ENCODE measurements around the gene ACAP3.

ACAP3 gene

GRCh38 chr1:1260843-1261560 lies 46.7 kb downstream of the ACAP3 start:
- no peak for TF ChIP-seq CTCF (IDR thresholded peaks at IDR 0.05; ENCODE audit: low read depth, low read length, missing control alignments)
- H3K4me3 ChIP-seq (ENCODE audit: low read depth, low read length): no peak overlapping the region
- DNase-seq (ENCODE audit: low read depth): no peak

- TF ChIP-seq CTCF (IDR thresholded peaks at IDR 0.05; ENCODE audit: low read depth, low read length, missing control alignments): no peak
- no peak overlapping the region for H3K4me3 ChIP-seq (ENCODE audit: low read depth, low read length)
- no peak for DNase-seq (ENCODE audit: low read depth)
These were observed 47.7 kb downstream of the ACAP3 start for GRCh38 chr1:1259951-1260600.

- TF ChIP-seq CTCF (IDR thresholded peaks at IDR 0.05; ENCODE audit: low read depth, low read length, missing control alignments): no peak
- H3K4me3 ChIP-seq (ENCODE audit: low read depth, low read length): no peak overlapping the region
- DNase-seq (ENCODE audit: low read depth): no peak
These were observed 48.2 kb downstream of the ACAP3 start for GRCh38 chr1:1259540-1259939.

- DNase-seq (ENCODE audit: low read depth): no peak
- TF ChIP-seq CTCF (IDR thresholded peaks at IDR 0.05; ENCODE audit: low read depth, low read length, missing control alignments): no peak
These were observed 48.6 kb downstream of the ACAP3 start for GRCh38 chr1:1259119-1259488.

GRCh38 chr1:1256956-1257871 lies 50.5 kb downstream of the ACAP3 start:
- no peak for DNase-seq (ENCODE audit: low read depth)
- H3K4me3 ChIP-seq (ENCODE audit: low read depth, low read length): no peak overlapping the region
- no peak for TF ChIP-seq CTCF (IDR thresholded peaks at IDR 0.05; ENCODE audit: low read depth, low read length, missing control alignments)

More at GRCh38 chr1:1259119-1259488, 48.6 kb downstream of the ACAP3 start:
- no peak overlapping the region for H3K4me3 ChIP-seq (ENCODE audit: low read depth, low read length)

GRCh38 chr1:1255611-1256010 lies 52.1 kb downstream of the ACAP3 start:
- TF ChIP-seq CTCF (IDR thresholded peaks at IDR 0.05; ENCODE audit: low read depth, low read length, missing control alignments): no peak
- no peak overlapping the region for H3K4me3 ChIP-seq (ENCODE audit: low read depth, low read length)

More at GRCh38 chr1:1255611-1256010, 52.1 kb downstream of the ACAP3 start:
- no peak for DNase-seq (ENCODE audit: low read depth)

All from GM12864 (cell line).